Astrocyte of the cerebellum (primary cell): Measurements from ENCODE around the gene CREM.

Experiments used
- DNase-seq: peaks from one replicate; pipeline ENCODE4 v3.0.0-alpha.2; 2011; ENCODE audit warnings: low read depth
- H3K4me3 ChIP-seq: 2 replicates; pipeline ENCODE4 v1.5.1; 2011; ENCODE audit warnings: mild to moderate bottlenecking, low read depth, low read length, moderate library complexity
- in situ Hi-C: cut with HindIII; loops from 2 replicates; pipeline ENCODE4 v1.10.0; 2017; ENCODE audit warnings: low sequenced_read_pairs
- TF ChIP-seq, protein P1 (sequence below): IDR thresholded peaks from 2 replicates; pipeline ENCODE4 v1.5.1; 2012; ENCODE audit warnings: low read length, low read depth, moderate library complexity, mild to moderate bottlenecking; ENCODE audit errors: missing control alignments

The CREM gene

DNA sequence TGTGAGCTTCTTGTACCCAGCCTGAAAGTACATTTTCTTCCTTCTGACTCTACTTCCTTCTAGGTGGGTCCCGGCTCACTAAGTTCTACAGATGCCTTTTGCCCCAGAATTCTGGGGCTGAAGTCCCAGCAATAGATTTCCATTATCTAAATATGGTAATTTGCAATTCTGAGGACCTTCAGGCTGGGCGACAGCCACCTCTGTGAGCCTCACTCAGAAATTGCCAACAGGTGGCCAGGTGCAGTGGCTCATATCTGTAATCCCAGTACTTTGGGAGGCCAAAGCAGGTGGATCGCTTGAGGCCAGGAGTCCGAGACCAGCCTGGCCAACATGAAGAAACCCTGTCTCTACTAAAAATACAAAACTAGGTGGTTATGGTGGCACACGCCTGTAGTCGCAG lies 23.7 kb downstream of the CREM start:
- no peak overlapping the region for H3K4me3 ChIP-seq
- in situ Hi-C loops: no loop called here
- TF ChIP-seq, protein P1, sequence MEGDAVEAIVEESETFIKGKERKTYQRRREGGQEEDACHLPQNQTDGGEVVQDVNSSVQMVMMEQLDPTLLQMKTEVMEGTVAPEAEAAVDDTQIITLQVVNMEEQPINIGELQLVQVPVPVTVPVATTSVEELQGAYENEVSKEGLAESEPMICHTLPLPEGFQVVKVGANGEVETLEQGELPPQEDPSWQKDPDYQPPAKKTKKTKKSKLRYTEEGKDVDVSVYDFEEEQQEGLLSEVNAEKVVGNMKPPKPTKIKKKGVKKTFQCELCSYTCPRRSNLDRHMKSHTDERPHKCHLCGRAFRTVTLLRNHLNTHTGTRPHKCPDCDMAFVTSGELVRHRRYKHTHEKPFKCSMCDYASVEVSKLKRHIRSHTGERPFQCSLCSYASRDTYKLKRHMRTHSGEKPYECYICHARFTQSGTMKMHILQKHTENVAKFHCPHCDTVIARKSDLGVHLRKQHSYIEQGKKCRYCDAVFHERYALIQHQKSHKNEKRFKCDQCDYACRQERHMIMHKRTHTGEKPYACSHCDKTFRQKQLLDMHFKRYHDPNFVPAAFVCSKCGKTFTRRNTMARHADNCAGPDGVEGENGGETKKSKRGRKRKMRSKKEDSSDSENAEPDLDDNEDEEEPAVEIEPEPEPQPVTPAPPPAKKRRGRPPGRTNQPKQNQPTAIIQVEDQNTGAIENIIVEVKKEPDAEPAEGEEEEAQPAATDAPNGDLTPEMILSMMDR: no peak
- DNase-seq: no peak

DNA sequence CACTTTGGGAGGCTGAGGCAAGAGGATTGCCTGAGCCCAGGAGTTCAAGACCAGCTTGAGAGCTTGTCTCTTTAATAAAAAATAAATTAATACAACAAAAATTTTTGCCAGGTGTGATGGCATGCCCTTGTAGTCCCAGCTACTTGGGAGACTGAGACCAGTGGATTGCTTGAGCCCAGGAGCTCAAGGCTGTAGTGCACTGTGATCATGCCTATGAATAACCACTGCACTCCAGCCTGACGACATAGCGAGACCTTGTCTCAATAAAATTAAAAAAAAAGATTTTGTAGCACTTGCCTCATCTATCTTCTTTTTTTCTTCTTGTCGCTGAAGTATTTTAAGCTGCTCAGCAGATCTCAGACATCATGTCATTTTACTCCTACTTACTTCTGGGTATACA lies 26.3 kb downstream of the CREM start:
- TF ChIP-seq, protein P1: no peak
- DNase-seq: no peak
- in situ Hi-C loops: no loop called here
- H3K4me3 ChIP-seq: no peak overlapping the region

DNA sequence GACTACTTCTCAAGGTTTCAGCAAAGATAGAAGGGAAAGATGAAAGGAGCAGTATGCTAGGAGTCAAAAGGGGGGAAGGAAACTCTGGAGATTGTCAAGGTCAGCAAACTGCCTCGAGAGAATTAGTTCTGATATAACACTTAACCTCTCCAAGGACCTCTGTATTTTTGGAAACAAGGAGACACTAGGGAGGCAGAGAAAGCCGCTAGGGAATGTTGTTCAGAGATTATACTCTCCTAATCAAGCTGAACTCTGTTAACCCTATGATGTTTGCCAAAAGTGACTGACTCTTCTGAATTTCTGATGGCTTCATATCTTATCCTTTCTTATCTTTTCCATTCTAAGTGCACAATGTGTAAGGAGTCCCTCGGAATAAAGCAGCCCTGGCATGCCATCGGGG lies 27.1 kb downstream of the CREM start:
- no peak for DNase-seq
- TF ChIP-seq, protein P1: no peak
- H3K4me3 ChIP-seq: no peak overlapping the region
- in situ Hi-C loops: no loop called here

DNA sequence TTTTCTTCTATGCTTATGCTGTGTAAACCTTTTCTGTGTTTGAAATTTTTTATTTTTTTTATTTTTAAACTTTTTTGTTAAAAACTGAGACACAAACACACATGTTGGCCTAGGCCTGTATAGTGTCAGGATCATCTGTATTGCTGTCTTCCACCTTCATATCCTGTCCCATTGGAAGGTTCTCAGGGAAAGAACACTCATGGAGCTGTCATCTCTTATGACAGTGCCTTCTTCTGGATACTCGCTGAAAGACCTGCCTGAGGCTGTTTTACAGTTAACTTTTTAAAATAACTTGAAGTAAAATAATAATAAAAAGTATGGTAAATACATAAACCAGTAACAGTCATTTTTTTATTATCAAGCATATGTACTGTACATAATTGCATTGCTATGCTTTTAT lies 34.1 kb downstream of the CREM start:
- no peak for DNase-seq
- TF ChIP-seq, protein P1: no peak
- in situ Hi-C loops: no loop called here
- no peak overlapping the region for H3K4me3 ChIP-seq

DNA sequence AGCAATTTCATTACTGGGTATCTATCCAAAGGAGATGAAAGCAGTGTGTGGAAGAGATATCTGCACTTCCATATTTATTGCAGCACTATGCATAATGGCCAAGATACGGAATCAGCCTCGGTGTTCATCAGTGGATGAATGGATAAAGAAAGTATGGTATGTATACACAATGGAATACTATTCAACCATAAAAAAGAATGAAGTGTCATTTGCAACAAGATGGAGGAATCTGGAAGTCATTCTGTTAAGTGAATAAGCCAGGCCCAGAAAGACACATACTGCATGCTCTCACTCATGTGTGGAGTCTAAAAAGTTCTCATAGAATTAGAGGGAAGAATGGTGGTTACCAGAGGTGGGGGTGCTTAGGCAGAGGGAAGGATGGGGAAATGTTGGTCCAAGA lies 35.3 kb downstream of the CREM start:
- H3K4me3 ChIP-seq: no peak overlapping the region
- in situ Hi-C loops: no loop called here
- TF ChIP-seq, protein P1: no peak
- no peak for DNase-seq

DNA sequence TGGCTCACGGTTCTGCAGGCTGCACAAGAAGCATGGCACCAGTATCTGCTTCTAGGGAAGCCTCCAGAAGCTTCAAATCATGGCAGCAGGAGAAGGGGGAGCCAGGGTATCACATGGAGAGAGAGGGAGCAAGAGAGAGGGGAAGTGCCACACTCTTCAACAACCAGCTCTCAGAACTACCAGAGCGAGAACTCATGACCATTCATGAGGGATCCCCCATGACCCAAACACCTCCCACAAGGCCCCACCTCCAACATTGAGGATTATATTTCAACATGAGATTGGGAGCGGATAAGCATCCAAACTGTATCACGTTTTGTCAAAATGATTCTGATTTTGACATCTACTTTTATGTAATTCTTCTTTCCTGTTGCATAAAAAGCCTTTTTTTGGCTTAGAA lies 38.5 kb downstream of the CREM start:
- in situ Hi-C loops: no loop called here
- no peak for DNase-seq
- H3K4me3 ChIP-seq: no peak overlapping the region
- TF ChIP-seq, protein P1: no peak

DNA sequence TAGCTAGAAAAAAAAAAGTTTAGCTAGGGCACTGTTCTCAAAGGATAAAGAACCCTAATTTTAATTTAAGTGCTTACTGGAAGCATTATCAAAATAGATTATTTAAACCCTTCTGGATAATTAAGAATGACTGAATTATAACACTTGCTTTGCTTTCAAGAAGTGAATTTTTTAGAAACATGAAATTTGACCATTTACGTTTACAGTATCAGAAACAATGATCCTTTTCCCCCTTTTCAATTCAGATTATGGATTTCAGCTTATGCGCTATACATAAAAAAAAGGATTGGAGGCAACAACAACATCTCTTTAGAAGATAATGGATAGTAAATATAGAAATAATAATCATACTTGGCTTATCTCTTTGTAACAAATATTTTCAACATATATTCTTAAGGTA lies 39.2 kb downstream of the CREM start:
- in situ Hi-C loops: no loop called here
- DNase-seq: no peak

More for the DNA sequence above, 39.2 kb downstream of the CREM start:
- H3K4me3 ChIP-seq: no peak overlapping the region
- TF ChIP-seq, protein P1: no peak
